ENCODE results near the gene ASAP2. TPM values are rescaled to one million over a fixed set of nuclear protein-coding genes. Genes with fewer than 3 reads are reported as not detected.
A peak's percentile ranks its signal among the peaks of the same experiment; 100 is the strongest.

Gene ASAP2
- total RNA-seq, 1 donor from 2014 or later = 10.1 TPM

GRCh38 chr2:9241233-9241632, 34.6 kb downstream of the ASAP2 start:
- intact Hi-C loops (cut with micrococcal nuclease) = no loop called here
- ATAC-seq = no peak
- no peak for DNase-seq

- ATAC-seq (no peak), DNase-seq (no peak)
- intact Hi-C loops (cut with micrococcal nuclease) = no loop called here
Measured at GRCh38 chr2:9243357-9243756, 36.7 kb downstream of the ASAP2 start.

- ATAC-seq (no peak), DNase-seq (no peak)
- intact Hi-C loops (cut with micrococcal nuclease) = no loop called here
Measured at GRCh38 chr2:9244985-9245544, 38.5 kb downstream of the ASAP2 start.

GRCh38 chr2:9247177-9247576, 40.6 kb downstream of the ASAP2 start:
- DNase-seq (no peak), ATAC-seq (no peak)
- intact Hi-C loops (cut with micrococcal nuclease) = no loop called here

- ATAC-seq = peak; percentile 76
- no peak for DNase-seq
- intact Hi-C loops (cut with micrococcal nuclease) = no loop called here
Measured at GRCh38 chr2:9247786-9248185, 41.2 kb downstream of the ASAP2 start.

GRCh38 chr2:9248363-9248762, 41.8 kb downstream of the ASAP2 start:
- intact Hi-C loops (cut with micrococcal nuclease) = no loop called here
- DNase-seq (no peak), ATAC-seq (no peak)

- intact Hi-C loops (cut with micrococcal nuclease) = no loop called here
- DNase-seq (no peak), ATAC-seq (peak; percentile 7)
Measured at GRCh38 chr2:9249020-9249800, 42.6 kb downstream of the ASAP2 start.

- intact Hi-C loops (cut with micrococcal nuclease) = no loop called here
- ATAC-seq (no peak), DNase-seq (no peak)
Measured at GRCh38 chr2:9250091-9250490, 43.5 kb downstream of the ASAP2 start.

GRCh38 chr2:9250498-9251153, 44.0 kb downstream of the ASAP2 start:
- ATAC-seq (no peak), DNase-seq (no peak)
- intact Hi-C loops (cut with micrococcal nuclease) = no loop called here

- peak; percentile 74 for ATAC-seq
- intact Hi-C loops (cut with micrococcal nuclease) = no loop called here
- DNase-seq = no peak
Measured at GRCh38 chr2:9251154-9252001, 44.8 kb downstream of the ASAP2 start.

- intact Hi-C loops (cut with micrococcal nuclease) = no loop called here
- DNase-seq (no peak), ATAC-seq (peak; percentile 17)
Measured at GRCh38 chr2:9252002-9252357, 45.4 kb downstream of the ASAP2 start.

- ATAC-seq (no peak), DNase-seq (no peak)
- intact Hi-C loops (cut with micrococcal nuclease) = no loop called here
Measured at GRCh38 chr2:9255416-9255815, 48.8 kb downstream of the ASAP2 start.

GRCh38 chr2:9256147-9256546, 49.5 kb downstream of the ASAP2 start:
- intact Hi-C loops (cut with micrococcal nuclease) = no loop called here
- DNase-seq = no peak
- no peak for ATAC-seq

- no peak for DNase-seq
- no peak for ATAC-seq
- intact Hi-C loops (cut with micrococcal nuclease) = no loop called here
Measured at GRCh38 chr2:9256570-9257043, 50.0 kb downstream of the ASAP2 start.

GRCh38 chr2:9258501-9258900, 51.9 kb downstream of the ASAP2 start:
- intact Hi-C loops (cut with micrococcal nuclease) = no loop called here
- DNase-seq (no peak), ATAC-seq (no peak)

- ATAC-seq (peak; percentile 68), DNase-seq (peak; percentile 75)
- intact Hi-C loops (cut with micrococcal nuclease) = no loop called here
Measured at GRCh38 chr2:9258953-9259399, 52.4 kb downstream of the ASAP2 start.

GRCh38 chr2:9260464-9260918, 53.9 kb downstream of the ASAP2 start:
- ATAC-seq (peak; percentile 7), DNase-seq (no peak)
- intact Hi-C loops (cut with micrococcal nuclease) = no loop called here

- DNase-seq (peak; percentile 52), ATAC-seq (peak; percentile 46)
- intact Hi-C loops (cut with micrococcal nuclease) = no loop called here
Measured at GRCh38 chr2:9261231-9261883, 54.7 kb downstream of the ASAP2 start.

GRCh38 chr2:9262671-9263171, 56.1 kb downstream of the ASAP2 start:
- ATAC-seq (peak; percentile 74), DNase-seq (peak; percentile 68)
- intact Hi-C loops (cut with micrococcal nuclease) = no loop called here
